ENCODE data around the gene KIAA0753.

Gene KIAA0753

DNA sequence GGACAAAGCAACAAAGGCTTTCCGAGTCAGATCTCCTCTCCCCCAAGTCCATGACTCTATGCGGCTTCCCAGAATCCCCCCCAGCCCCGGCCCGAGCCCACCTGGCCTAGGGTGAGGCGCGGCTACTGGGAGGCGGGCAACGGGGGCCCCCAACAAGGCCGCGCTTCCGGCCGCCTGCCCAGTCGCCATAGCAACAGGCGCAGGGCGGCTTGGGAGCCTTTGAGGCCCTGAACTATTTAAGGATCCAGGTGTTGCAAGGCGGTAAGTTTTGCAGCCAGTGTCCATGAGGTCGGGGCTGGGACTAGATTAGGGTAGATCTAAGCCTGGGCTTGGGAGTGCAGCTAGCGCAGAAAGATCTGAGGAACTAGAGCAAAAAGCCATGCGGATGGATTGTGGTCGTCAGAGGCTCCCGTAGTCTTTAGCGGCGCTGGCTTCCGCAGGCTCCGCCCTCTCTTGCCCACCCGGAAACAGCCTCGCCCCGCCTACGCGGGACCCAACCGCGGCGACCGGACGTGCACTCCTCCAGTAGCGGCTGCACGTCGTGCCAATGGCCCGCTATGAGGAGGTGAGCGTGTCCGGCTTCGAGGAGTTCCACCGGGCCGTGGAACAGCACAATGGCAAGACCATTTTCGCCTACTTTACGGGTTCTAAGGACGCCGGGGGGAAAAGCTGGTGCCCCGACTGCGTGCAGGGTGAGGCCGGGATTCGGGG, at the start of gene KIAA0753, which contains the start of gene TXNDC17:
KIAA0753 (minus strand) TSS at position 176 of the 711 bp plus-strand sequence. CDS start 5,608 bp downstream, outside the sequence.
TXNDC17 (plus strand) TSS at position 525 of the 711 bp plus-strand sequence; CDS start at position 548, 23 bp downstream.
- peak; percentile 66 to 88 (median 76) for DNase-seq (ENCODE audit: low read depth in 3 of 3, low spot score in 1 of 3)

- no peak for DNase-seq (ENCODE audit: low read depth in 3 of 3, low spot score in 1 of 3)
Observed at GRCh38 chr17:6688944-6689343, 48.4 kb upstream of the KIAA0753 start.

GRCh38 chr17:6686026-6686425, 45.5 kb upstream of the KIAA0753 start:
- no peak for DNase-seq (ENCODE audit: low read depth in 3 of 3, low spot score in 1 of 3)

DNA sequence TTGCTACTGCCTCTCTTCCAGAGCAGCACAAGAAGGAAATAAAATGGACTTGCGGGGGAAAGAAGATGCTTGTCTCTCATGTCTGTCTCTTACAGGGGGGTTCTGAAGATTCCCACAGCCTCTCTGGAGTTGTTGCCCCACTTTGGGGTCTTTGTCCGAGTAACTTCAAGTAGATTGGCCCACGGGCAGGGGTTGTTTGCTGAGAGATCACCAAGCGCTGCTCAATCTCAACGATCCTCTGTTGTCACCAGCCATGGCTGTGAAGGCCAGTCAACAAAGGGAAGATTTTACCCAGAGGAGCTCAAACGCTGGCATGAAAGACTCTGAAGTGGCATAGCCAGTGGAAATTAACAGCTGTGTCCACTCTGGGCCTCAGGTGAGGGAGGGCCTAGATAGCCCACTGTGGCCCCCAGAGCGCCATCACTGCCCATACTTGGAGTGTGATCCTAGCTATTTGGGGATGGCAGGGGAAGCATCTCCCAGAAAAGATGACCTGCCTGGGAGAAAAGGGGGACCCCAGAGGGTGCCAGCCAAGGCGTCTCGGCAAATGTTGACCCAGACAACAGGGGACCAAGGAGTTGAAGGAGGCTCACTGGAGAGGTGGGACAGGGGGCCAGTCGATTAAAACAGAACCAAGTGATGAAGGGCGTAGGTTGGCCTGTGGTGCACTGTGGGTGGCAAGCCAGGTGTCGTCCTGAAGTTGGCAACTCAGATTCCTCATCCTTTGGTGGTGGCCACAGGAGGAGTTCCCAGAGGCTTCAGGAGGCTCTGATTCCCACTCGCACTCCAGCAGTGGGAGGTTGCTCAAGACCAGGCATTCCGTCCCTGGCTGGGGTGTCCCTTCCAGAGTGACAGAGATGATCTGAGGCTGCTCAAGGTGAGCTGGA, 44.6 kb upstream of the KIAA0753 start:
- DNase-seq (ENCODE audit: low read depth in 3 of 3, low spot score in 1 of 3) = no peak

DNA sequence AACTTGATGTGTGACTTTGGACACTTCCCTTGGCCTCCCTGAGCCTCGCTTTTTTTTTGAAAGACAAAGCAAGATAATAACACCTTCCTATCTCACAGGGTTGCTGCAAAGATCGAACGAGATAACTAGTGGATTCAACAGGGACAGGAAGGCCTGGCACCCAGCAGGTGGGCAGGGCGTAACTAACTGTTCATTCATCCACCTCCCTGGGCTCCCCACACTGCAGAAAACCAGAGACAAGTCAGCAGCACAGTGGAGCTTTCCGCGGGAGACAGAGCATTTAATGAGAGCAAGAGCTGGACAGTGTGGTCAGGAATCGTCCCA, 43.9 kb upstream of the KIAA0753 start:
- DNase-seq (ENCODE audit: low read depth in 3 of 3, low spot score in 1 of 3) = no peak

- DNase-seq (ENCODE audit: low read depth in 3 of 3, low spot score in 1 of 3) = no peak
Observed at GRCh38 chr17:6683730-6684459, 43.4 kb upstream of the KIAA0753 start.

DNA sequence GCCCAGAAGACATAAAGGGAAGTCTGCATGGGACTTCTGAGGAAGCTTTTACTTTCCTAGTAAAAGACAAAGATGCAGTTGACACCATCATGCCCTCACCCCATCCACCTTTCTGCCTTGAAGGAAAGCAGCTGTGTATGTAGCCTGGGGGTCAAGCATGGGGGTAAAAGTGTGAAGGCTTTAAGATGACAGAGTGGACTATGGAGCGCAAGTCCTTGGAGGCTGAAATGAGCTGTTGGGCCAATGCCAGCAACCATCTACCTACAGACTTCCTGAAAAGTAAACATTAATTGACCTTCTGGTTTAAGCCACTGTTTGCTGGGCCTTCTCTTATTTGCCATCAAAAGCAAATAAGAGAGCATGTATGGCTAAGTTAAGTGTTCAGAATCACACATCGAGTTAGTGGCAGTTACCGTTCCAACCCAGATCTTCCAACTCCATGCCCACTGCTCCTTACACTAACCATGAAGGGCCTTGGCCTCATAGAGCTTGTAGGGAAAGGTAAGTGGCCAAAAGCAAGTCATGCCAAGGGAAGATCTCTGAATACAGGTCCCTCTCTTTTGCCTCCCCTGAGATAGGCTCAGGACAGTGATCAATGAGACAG, 42.7 kb upstream of the KIAA0753 start:
- no peak for DNase-seq (ENCODE audit: low read depth in 3 of 3, low spot score in 1 of 3)

DNA sequence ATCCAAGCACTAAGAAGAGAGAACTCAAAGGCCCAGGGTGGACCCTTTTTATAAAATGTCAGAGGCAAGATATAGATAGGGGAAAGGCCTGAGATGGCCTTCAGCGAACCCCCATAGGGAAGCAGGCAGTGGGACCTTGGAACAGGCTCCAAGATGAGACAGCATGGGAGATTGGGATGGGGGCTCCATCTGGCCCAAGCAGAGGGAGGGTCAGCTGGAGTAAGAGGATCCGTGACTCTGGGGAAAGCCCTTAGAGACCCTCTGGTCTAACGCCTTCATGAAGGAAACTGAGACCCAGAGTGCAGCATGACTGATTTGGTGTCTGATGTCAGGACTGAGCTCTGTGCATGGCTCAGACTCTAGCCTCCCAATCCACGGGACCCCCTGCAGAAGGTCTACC, 41.8 kb upstream of the KIAA0753 start:
- no peak for DNase-seq (ENCODE audit: low read depth in 3 of 3, low spot score in 1 of 3)

GRCh38 chr17:6681671-6682070, 41.2 kb upstream of the KIAA0753 start:
- DNase-seq (ENCODE audit: low read depth in 3 of 3, low spot score in 1 of 3) = no peak

DNA sequence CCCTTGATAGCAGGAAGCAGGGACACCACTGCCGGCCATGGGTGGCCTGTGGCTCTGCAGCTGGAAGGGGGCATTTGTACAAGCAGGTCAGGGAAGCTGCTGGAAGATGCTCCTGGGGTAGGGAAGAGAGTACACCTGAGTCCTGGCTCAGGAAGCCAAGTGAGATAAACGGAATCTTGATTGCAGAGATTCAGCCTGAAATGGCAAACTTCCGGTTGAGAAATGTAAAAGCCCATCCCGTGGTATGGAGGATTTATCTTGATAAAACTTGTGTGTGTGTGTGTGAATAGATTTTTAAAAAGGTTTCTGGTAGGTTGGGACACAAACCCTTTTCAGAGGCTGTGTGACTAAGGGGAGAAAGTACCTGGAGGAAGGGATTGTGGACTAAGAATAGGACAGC, 40.7 kb upstream of the KIAA0753 start:
- DNase-seq (ENCODE audit: low read depth in 3 of 3, low spot score in 1 of 3) = no peak

- no peak for DNase-seq (ENCODE audit: low read depth in 3 of 3, low spot score in 1 of 3)
Observed at GRCh38 chr17:6679241-6679640, 38.7 kb upstream of the KIAA0753 start.

GRCh38 chr17:6677946-6678345, 37.4 kb upstream of the KIAA0753 start:
- no peak for DNase-seq (ENCODE audit: low read depth in 3 of 3, low spot score in 1 of 3)

GRCh38 chr17:6677158-6677831, 36.8 kb upstream of the KIAA0753 start:
- DNase-seq (ENCODE audit: low read depth in 3 of 3, low spot score in 1 of 3) = no peak

GRCh38 chr17:6676802-6677157, 36.3 kb upstream of the KIAA0753 start:
- DNase-seq (ENCODE audit: low read depth in 3 of 3, low spot score in 1 of 3) = no peak

DNA sequence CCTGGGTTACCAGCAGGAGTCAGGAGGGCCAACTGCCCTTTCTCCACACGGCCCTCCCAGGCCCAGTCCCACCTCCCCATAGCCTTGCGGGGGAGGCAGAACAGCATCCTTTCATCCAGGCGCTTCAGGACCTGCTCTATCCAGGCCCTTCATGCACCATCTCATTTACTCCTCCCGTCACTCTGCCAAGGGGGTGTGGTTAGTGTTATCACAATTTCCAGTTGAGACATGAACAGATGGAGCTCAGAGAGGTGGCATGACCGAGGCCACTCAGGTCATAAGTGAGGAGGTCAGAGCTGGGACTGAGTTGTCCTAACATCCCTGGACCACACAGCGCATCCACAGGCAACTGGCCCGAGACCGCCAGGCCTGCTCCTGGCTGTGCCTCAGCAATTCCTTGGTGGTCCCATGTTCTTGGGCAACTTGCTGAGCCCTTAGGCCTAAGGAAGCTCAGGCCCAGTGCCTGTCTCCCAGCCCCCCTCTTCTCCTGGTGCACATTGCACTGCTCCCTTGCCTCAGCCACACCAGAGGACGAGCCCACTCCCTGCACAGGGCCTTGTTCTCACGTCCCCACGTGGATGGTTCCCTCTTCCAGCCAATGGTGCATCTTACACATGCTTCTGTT, 34.8 kb upstream of the KIAA0753 start:
- no peak for DNase-seq (ENCODE audit: low read depth in 3 of 3, low spot score in 1 of 3)

DNA sequence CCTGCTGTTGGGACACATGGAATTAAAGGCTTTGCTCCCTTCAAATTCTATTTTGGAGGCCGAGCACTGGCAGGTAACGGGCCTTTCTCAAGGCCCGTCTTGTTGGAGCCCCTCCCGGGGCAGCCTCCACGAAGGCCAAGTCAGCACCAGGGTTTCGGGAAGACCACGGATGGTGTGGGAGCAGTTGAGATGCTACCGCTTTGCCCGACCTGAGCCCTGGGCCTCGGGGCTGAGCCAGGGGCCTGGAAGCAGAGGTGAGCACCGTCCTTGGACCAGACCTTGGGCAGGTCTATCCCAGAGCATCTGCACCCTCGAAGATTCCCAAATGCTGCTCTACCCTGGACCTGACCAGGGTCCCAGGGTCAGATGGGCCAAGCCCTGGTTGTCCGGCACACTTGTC, 34.1 kb upstream of the KIAA0753 start:
- no peak for DNase-seq (ENCODE audit: low read depth in 3 of 3, low spot score in 1 of 3)

- no peak for DNase-seq (ENCODE audit: low read depth in 3 of 3, low spot score in 1 of 3)
Observed at GRCh38 chr17:6671431-6671830, 30.9 kb upstream of the KIAA0753 start.

- DNase-seq (ENCODE audit: low read depth in 3 of 3, low spot score in 1 of 3) = no peak
Observed at GRCh38 chr17:6670999-6671398, 30.5 kb upstream of the KIAA0753 start.

- no peak for DNase-seq (ENCODE audit: low read depth in 3 of 3, low spot score in 1 of 3)
Observed at GRCh38 chr17:6670571-6670970, 30.1 kb upstream of the KIAA0753 start.

GRCh38 chr17:6669479-6670212, 29.1 kb upstream of the KIAA0753 start:
- no peak for DNase-seq (ENCODE audit: low read depth in 3 of 3, low spot score in 1 of 3)

All from stimulated activated CD4-positive, alpha-beta T cell treated with anti-CD3 and anti-CD28 coated beads, TNF-alpha, amount 100 ng/mL, for 1 hour (primary cell).